Sigmoid colon (tissue), 7 donors: ENCODE results near the gene PTPN1. TPM values are rescaled to one million over a fixed set of nuclear protein-coding genes. Genes with fewer than 3 reads are reported as not detected.

ENCODE experiments used
- DNase-seq: peaks from one replicate; pipeline ENCODE4 v3.0.0-alpha.2; 2019
- H3K27ac ChIP-seq, 4 donors: fragments of 200-600 bp; sonication (generic); one replicate each; pipeline ENCODE4 v1.5.1; 2016 to 2019; ENCODE audit warnings: mild to moderate bottlenecking in 1 of 4
- H3K27me3 ChIP-seq, 3 donors: fragments of 200-600 bp; sonication (generic); one replicate each; pipeline ENCODE4 v1.5.1; 2019; ENCODE audit warnings: mild to moderate bottlenecking in 1 of 3
- H3K36me3 ChIP-seq, 4 donors: fragments of 200-600 bp; sonication (generic); one replicate each; pipeline ENCODE4 v1.5.1; 2016 to 2019
- H3K4me1 ChIP-seq, 4 donors: fragments of 200-600 bp; sonication (generic); one replicate each; pipeline ENCODE4 v1.5.1; 2017 to 2019
- H3K4me3 ChIP-seq, 4 donors: fragments of 200-600 bp; sonication (generic); one replicate each; pipeline ENCODE4 v1.5.1; 2017 to 2019; ENCODE audit warnings: mild to moderate bottlenecking in 2 of 4, moderate library complexity in 1 of 4
- H3K9me3 ChIP-seq, 4 donors: fragments of 200-600 bp in 3 of 4; sonication (generic) in 3 of 4; one replicate each; pipeline versions ENCODE4 v1.5.1 to v1.6.1; 2013 to 2019
- CTCF ChIP-seq, 4 experiments: fragments of 450-650 bp in 3 of 4; fragments of 200-600 bp in 1 of 4; IDR thresholded peaks; one replicate each; pipeline ENCODE4 v1.5.1; 2016 to 2019; ENCODE audit warnings: antibody characterized with exemption in 4 of 4, mild to moderate bottlenecking in 3 of 4, moderate library complexity in 2 of 4
- EP300 ChIP-seq, 4 donors: sonication (generic); formaldehyde crosslinking; IDR thresholded peaks; one replicate each; pipeline ENCODE4 v1.6.1; 2017; ENCODE audit warnings: antibody characterized with exemption in 4 of 4
- POLR2A ChIP-seq, 2 donors: fragments of 450-650 bp; IDR thresholded peaks; one replicate each; pipeline ENCODE4 v1.6.1; 2016; ENCODE audit warnings: antibody characterized with exemption in 2 of 2, mild to moderate bottlenecking in 2 of 2, moderate library complexity in 2 of 2
- POLR2AphosphoS5 ChIP-seq, 4 donors: sonication (generic); formaldehyde crosslinking; IDR thresholded peaks; one replicate each; pipeline ENCODE4 v1.6.1; 2017; ENCODE audit warnings: antibody characterized with exemption in 4 of 4
- WGBS, 2 donors: extraction: QIAGEN DNeasy Blood & Tissue Kit; methylation state at CpG; one replicate each; pipeline ENCODE4 v1.1.7; 2013; 5-methylcytosine and 5-hydroxymethylcytosine counted together
- intact Hi-C: fragments of 100-400 bp; cut with DNase I; formaldehyde crosslinking; loops from one replicate; pipeline ENCODE4 v1.15.1; 2023
- polyA plus RNA-seq, 3 donors: library from polyadenylated mRNA; stranded (reverse); fragments of 200-250 nt; gene quantifications; one replicate each; pipeline ENCODE4 v1.2.3, GENCODE V29; 2013
- total RNA-seq, 4 donors: library from RNA; depleted of rRNA; stranded (reverse); fragments of >200 nt; gene quantifications; one replicate each; pipeline ENCODE4 v1.1.0, GENCODE V29; 2016
- donor health status: healthy with polysubstance abuse.
- donor health status: Bipolar disorder and iron deficiency.
- donor health status: healthy.

The PTPN1 gene
- total and polyA plus RNA-seq, 7 donors = 14.4 to 41.5 (median 23.6) TPM

GRCh38 chr20:50630578-50631263 is 120.5 kb downstream of the PTPN1 start:
- Histone ChIP-seq H3K27ac (no peak overlapping the region), H3K4me1 (peaks cover 0 to 11% (median 7%) of the 10 kb centered on the region in 4 donors), H3K27me3 (no peaks in the 10 kb centered on the region), H3K9me3 (no peaks in the 10 kb centered on the region), H3K36me3 (no peaks in the 10 kb centered on the region), H3K4me3 (no peak overlapping the region)
- TF ChIP-seq CTCF (IDR thresholded peaks at IDR 0.05) (no peak), POLR2AphosphoS5 (IDR thresholded peaks at IDR 0.05) (no peak), EP300 (IDR thresholded peaks at IDR 0.05) (no peak), POLR2A (IDR thresholded peaks at IDR 0.05) (no peak)
- WGBS, 2 donors = 90 to 92% methylated on average over 21 of the region's 21 CpGs
- intact Hi-C loops = no loop called here
- DNase-seq = no peak

- Histone ChIP-seq H3K27ac (no peak overlapping the region), H3K27me3 (no peaks in the 10 kb centered on the region), H3K4me1 (peaks cover 0 to 18% (median 17%) of the 10 kb centered on the region in 4 donors), H3K9me3 (no peaks in the 10 kb centered on the region), H3K4me3 (no peak overlapping the region), H3K36me3 (no peaks in the 10 kb centered on the region)
- intact Hi-C loops = no loop called here
- no peak for TF ChIP-seq CTCF (IDR thresholded peaks at IDR 0.05)
- DNase-seq = no peak
- 90 to 94% methylated on average over 7 of the region's 7 CpGs for WGBS, 2 donors
Measured at GRCh38 chr20:50632236-50632635, 122.1 kb downstream of the PTPN1 start.

- no peaks in the 10 kb centered on the region for H3K27me3 ChIP-seq
- no peak overlapping the region for H3K27ac ChIP-seq
- peaks cover 0 to 21% (median 20%) of the 10 kb centered on the region in 4 donors for H3K4me1 ChIP-seq
- no peaks in the 10 kb centered on the region for H3K36me3 ChIP-seq
- WGBS, 2 donors = 91 to 95% methylated on average over 5 of the region's 5 CpGs
- H3K4me3 ChIP-seq = no peak overlapping the region
- TF ChIP-seq EP300 (IDR thresholded peaks at IDR 0.05) (no peak), POLR2A (IDR thresholded peaks at IDR 0.05) (no peak), CTCF (IDR thresholded peaks at IDR 0.05) (no peak), POLR2AphosphoS5 (IDR thresholded peaks at IDR 0.05) (no peak)
- intact Hi-C loops = no loop called here
- no peak for DNase-seq
- H3K9me3 ChIP-seq = no peaks in the 10 kb centered on the region
Measured at GRCh38 chr20:50632701-50633100, 122.5 kb downstream of the PTPN1 start.

GRCh38 chr20:50633361-50633760 is 123.2 kb downstream of the PTPN1 start:
- peaks cover 0 to 21% (median 20%) of the 10 kb centered on the region in 4 donors for H3K4me1 ChIP-seq
- no peaks in the 10 kb centered on the region for H3K27me3 ChIP-seq
- no peaks in the 10 kb centered on the region for H3K36me3 ChIP-seq
- TF ChIP-seq EP300 (IDR thresholded peaks at IDR 0.05) = no peak
- no peak for TF ChIP-seq POLR2A (IDR thresholded peaks at IDR 0.05)
- TF ChIP-seq POLR2AphosphoS5 (IDR thresholded peaks at IDR 0.05) = no peak
- no peak for TF ChIP-seq CTCF (IDR thresholded peaks at IDR 0.05)
- no peak for DNase-seq
- H3K9me3 ChIP-seq = no peaks in the 10 kb centered on the region
- intact Hi-C loops = no loop called here
- no peak overlapping the region for H3K4me3 ChIP-seq
- 72% methylated on average over 10 of the region's 10 CpGs for WGBS, 2 donors
- H3K27ac ChIP-seq = no peak overlapping the region

GRCh38 chr20:50634191-50634590 is 124.0 kb downstream of the PTPN1 start:
- TF ChIP-seq EP300 (IDR thresholded peaks at IDR 0.05) = no peak
- no peak for TF ChIP-seq POLR2AphosphoS5 (IDR thresholded peaks at IDR 0.05)
- TF ChIP-seq CTCF (IDR thresholded peaks at IDR 0.05) = no peak
- no peak for TF ChIP-seq POLR2A (IDR thresholded peaks at IDR 0.05)
- DNase-seq = no peak
- no peak overlapping the region for H3K4me3 ChIP-seq
- H3K4me1 ChIP-seq = peaks cover 0 to 24% (median 20%) of the 10 kb centered on the region in 4 donors
- H3K9me3 ChIP-seq = no peaks in the 10 kb centered on the region
- 77 to 81% methylated on average over 6 of the region's 6 CpGs for WGBS, 2 donors
- H3K27me3 ChIP-seq = no peaks in the 10 kb centered on the region
- no peak overlapping the region for H3K27ac ChIP-seq
- intact Hi-C loops = no loop called here
- H3K36me3 ChIP-seq = no peaks in the 10 kb centered on the region
